Suppressor macrophage treated with lipopolysaccharide for 1 hour (primary cell): ENCODE data around the gene MTMR11.

Experiments used
- DNase-seq, 3 donors: peaks; one replicate each; pipeline ENCODE4 v3.0.0-alpha.2; 2020 to 2022

MTMR11 gene

GRCh38 chr1:149933208-149933607, 3.5 kb downstream of the MTMR11 start:
- no peak for DNase-seq

GRCh38 chr1:149932474-149932873, 4.2 kb downstream of the MTMR11 start:
- DNase-seq = no peak

- DNase-seq = peak; percentile 54 to 72 (median 68)
Observed at GRCh38 chr1:149931212-149931790, 5.4 kb downstream of the MTMR11 start.

- peak; percentile 41 to 49 (median 49) for DNase-seq
Observed at GRCh38 chr1:149929856-149930255, 6.8 kb downstream of the MTMR11 start.

GRCh38 chr1:149928401-149928724, 8.3 kb downstream of the MTMR11 start:
- peak in 1 of 3 donors; percentile 14 for DNase-seq

GRCh38 chr1:149927563-149928400, 8.9 kb downstream of the MTMR11 start, which contains the start of gene SF3B4:
Gene SF3B4 (minus strand): TSS chr1:149927803. CDS start chr1:149927759, 44 bp downstream.
- peak; percentile 96 to 98 (median 98) for DNase-seq

- DNase-seq = peak in 1 of 3 donors; percentile 8
Observed at GRCh38 chr1:149927056-149927562, 9.6 kb downstream of the MTMR11 start.

- DNase-seq = no peak
Observed at GRCh38 chr1:149926296-149926695, 10.4 kb downstream of the MTMR11 start.

- DNase-seq = no peak
Observed at GRCh38 chr1:149925751-149926150, 10.9 kb downstream of the MTMR11 start.

GRCh38 chr1:149925345-149925744, 11.3 kb downstream of the MTMR11 start:
- no peak for DNase-seq

GRCh38 chr1:149923626-149924025, 13.1 kb downstream of the MTMR11 start:
- DNase-seq = no peak

GRCh38 chr1:149917571-149918144, 19.0 kb downstream of the MTMR11 start, which contains the start of gene SV2A:
Gene SV2A (minus strand): TSS chr1:149917844. CDS start chr1:149913840, 4,004 bp downstream.
- DNase-seq = peak in 1 of 3 donors; percentile 18

- DNase-seq = no peak
Observed at GRCh38 chr1:149916898-149917252, 19.8 kb downstream of the MTMR11 start.

- DNase-seq = no peak
Observed at GRCh38 chr1:149916193-149916897, 20.3 kb downstream of the MTMR11 start.

- no peak for DNase-seq
Observed at GRCh38 chr1:149915429-149916192, 21.1 kb downstream of the MTMR11 start.

- DNase-seq = no peak
Observed at GRCh38 chr1:149914545-149914944, 22.1 kb downstream of the MTMR11 start.

GRCh38 chr1:149906570-149907075, 30.1 kb downstream of the MTMR11 start:
- DNase-seq = no peak

GRCh38 chr1:149903836-149904491, 32.7 kb downstream of the MTMR11 start:
- DNase-seq = no peak

GRCh38 chr1:149899460-149900284, 37.0 kb downstream of the MTMR11 start, which contains the start of gene BOLA1:
Gene BOLA1 (plus strand): TSS chr1:149899568. CDS start chr1:149900060, 492 bp downstream.
- peak; percentile 87 to 91 (median 89) for DNase-seq

- peak in 2 of 3 donors; percentile 26 to 28 for DNase-seq
Observed at GRCh38 chr1:149896575-149896974, 40.1 kb downstream of the MTMR11 start.

- DNase-seq = peak in 1 of 3 donors; percentile 11
Observed at GRCh38 chr1:149888999-149889289, 47.7 kb downstream of the MTMR11 start.
